ENCODE results near the gene CCDC85C.

- TF ChIP-seq CTCF (IDR thresholded peaks at IDR 0.05) (peak in 1 of 3 experiments; percentile 24), POLR2A (IDR thresholded peaks at IDR 0.05) (no peak)
Measured at GRCh38 chr14:99479906-99480869, 123.8 kb downstream of the CCDC85C start, which contains the start of gene SETD3.

Measured in testis (tissue), 2 donors.